Measurements from ENCODE around the gene KLF15.

GRCh38 chr3:126371096-126371705 lies 14.0 kb upstream of the KLF15 start:
- TF ChIP-seq POLR2A (IDR thresholded peaks at IDR 0.05; ENCODE audit: low read depth, low read length): no peak
- no peak for TF ChIP-seq POLR2AphosphoS5 (IDR thresholded peaks at IDR 0.05; ENCODE audit: low read depth, low read length)
- no peak for TF ChIP-seq TAF1 (IDR thresholded peaks at IDR 0.05; ENCODE audit: borderline replicate concordance, low read depth, low read length)
